ENCODE results near the gene SPTSSB. TPM values are rescaled to one million over a fixed set of nuclear protein-coding genes. Genes with fewer than 3 reads are reported as not detected.

Gene SPTSSB
- total RNA-seq, 4 donors from 2014 or later: under 0.01 to 1.5 (median 1.0) TPM; not detected in 1

DNA sequence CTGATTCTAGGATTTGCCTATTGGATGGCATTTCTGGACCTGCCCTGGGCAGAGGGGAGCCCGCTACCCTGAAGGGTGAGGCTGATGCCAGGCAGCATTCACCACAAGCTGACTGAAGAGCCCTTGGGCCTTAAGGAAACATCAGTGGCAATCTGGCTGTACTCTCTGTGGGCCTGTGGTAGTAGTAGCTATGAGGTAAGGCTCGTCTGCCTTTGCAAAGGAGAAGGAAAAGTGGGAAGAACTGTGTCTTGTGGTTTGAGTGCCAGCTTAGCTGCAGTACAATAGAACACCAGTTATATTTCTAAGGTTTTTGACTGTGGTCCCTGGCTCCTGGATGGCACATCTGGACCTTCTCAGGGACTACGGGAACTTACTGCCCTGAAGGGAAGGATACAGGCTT is 51.5 kb downstream of the SPTSSB start:
- H3K9me3 ChIP-seq: no peaks in the 10 kb centered on the region
- intact Hi-C loops (cut with DNase I; ENCODE audit: low total_unique reads): no loop called here

DNA sequence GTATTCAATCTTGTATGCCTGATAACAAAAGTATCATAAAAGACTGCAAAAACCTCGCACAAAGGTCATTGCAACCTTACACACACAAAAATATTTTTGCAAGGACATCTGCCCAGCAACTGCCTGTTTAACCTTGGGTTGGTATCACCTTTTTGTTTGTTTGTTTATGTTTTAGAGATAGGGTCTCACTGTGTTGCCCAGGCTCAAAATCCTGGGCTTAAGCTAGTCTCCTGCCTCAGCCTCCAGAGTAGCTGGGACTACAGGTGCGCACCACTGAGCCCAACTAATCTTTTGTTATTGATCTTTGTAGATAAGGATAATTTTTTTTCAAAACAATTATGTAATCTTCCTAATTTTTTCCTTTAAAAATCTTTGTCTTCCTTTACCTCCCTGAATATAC is 54.2 kb downstream of the SPTSSB start:
- no peak for DNase-seq
- no peaks in the 10 kb centered on the region for H3K36me3 ChIP-seq
- no peak overlapping the region for H3K4me3 ChIP-seq
- no peak overlapping the region for H3K27ac ChIP-seq
- no peaks in the 10 kb centered on the region for H3K9me3 ChIP-seq
- intact Hi-C loops (cut with DNase I; ENCODE audit: low total_unique reads): no loop called here
- H3K27me3 ChIP-seq: no peaks in the 10 kb centered on the region
- TF ChIP-seq POLR2A (IDR thresholded peaks at IDR 0.05): no peak
- TF ChIP-seq, protein P1, sequence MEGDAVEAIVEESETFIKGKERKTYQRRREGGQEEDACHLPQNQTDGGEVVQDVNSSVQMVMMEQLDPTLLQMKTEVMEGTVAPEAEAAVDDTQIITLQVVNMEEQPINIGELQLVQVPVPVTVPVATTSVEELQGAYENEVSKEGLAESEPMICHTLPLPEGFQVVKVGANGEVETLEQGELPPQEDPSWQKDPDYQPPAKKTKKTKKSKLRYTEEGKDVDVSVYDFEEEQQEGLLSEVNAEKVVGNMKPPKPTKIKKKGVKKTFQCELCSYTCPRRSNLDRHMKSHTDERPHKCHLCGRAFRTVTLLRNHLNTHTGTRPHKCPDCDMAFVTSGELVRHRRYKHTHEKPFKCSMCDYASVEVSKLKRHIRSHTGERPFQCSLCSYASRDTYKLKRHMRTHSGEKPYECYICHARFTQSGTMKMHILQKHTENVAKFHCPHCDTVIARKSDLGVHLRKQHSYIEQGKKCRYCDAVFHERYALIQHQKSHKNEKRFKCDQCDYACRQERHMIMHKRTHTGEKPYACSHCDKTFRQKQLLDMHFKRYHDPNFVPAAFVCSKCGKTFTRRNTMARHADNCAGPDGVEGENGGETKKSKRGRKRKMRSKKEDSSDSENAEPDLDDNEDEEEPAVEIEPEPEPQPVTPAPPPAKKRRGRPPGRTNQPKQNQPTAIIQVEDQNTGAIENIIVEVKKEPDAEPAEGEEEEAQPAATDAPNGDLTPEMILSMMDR (IDR thresholded peaks at IDR 0.05): no peak
- no peaks in the 10 kb centered on the region for H3K4me1 ChIP-seq

More for the DNA sequence above, 51.5 kb downstream of the SPTSSB start:
- no peaks in the 10 kb centered on the region for H3K36me3 ChIP-seq
- H3K4me3 ChIP-seq: no peak overlapping the region
- no peaks in the 10 kb centered on the region for H3K27me3 ChIP-seq
- no peaks in the 10 kb centered on the region for H3K4me1 ChIP-seq
- H3K27ac ChIP-seq: no peak overlapping the region
- no peak for DNase-seq
- TF ChIP-seq POLR2A (IDR thresholded peaks at IDR 0.05): no peak
- TF ChIP-seq, protein P1 (IDR thresholded peaks at IDR 0.05): no peak

DNA sequence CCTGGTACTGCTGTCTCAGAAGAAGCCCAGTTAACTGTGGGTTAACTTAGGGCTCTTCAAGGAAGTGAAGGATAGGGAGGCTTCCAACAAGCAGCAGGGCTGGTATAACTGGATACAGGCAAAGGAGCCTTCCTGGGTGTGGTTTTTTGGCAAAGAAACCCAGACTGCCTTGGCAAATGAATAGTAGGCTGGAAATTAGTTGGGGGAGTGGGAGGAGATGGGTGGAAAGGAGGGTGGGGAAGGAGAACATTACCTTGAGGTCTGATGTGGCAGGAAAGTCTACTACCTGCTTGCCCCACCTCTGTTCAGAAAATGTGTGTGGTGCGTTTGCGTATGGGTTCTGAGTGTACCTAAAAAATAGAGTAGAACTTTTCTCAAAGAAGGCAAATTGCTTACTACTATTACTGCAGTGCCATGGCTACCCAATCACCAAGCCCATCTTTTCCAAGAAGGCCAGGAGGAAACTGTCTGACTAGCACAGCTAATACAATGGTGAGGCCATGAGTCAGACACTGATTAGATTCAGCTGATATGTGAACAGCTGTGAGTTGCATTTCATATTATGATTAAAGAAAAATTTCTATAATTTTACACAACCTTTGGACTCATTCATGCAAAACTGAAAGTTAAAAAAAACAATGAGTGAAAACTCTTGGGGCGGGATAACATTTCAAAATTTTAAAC is 55.2 kb downstream of the SPTSSB start:
- H3K36me3 ChIP-seq: no peaks in the 10 kb centered on the region
- TF ChIP-seq POLR2A (IDR thresholded peaks at IDR 0.05): no peak
- TF ChIP-seq, protein P1 (IDR thresholded peaks at IDR 0.05): no peak
- no peak for DNase-seq
- no peak overlapping the region for H3K27ac ChIP-seq
- intact Hi-C loops (cut with DNase I; ENCODE audit: low total_unique reads): no loop called here
- no peaks in the 10 kb centered on the region for H3K27me3 ChIP-seq
- no peaks in the 10 kb centered on the region for H3K4me1 ChIP-seq
- H3K4me3 ChIP-seq: no peak overlapping the region
- no peaks in the 10 kb centered on the region for H3K9me3 ChIP-seq

DNA sequence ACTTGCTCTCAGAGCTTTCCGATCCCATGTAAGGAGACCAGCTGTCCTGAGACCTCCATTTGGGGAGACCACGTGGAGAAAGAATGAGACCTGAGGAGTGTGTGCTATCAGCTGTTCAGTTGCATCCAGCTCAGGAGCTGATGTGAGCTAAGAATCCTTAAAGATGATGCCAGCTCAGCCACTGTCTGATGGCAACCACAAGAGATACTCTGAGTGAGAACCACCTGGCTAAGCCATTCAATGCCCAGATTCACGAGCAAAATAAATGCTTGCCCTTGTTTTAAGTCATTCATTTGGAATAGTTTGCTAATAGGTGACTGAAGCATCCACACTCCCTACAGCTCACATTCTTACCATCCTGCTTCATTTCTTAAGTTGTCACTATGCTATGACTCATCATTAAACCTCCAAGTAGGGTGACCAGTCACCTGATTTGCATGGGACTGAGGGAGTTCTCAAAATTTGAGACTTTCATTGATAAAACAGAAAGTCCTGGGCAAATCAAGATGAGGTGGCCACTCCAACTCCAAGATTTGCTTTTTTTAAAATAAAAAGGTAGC is 56.4 kb downstream of the SPTSSB start:
- intact Hi-C loops (cut with DNase I; ENCODE audit: low total_unique reads): no loop called here
- H3K9me3 ChIP-seq: no peaks in the 10 kb centered on the region
- H3K4me3 ChIP-seq: no peak overlapping the region
- no peaks in the 10 kb centered on the region for H3K27me3 ChIP-seq
- TF ChIP-seq POLR2A (IDR thresholded peaks at IDR 0.05): no peak
- TF ChIP-seq, protein P1 (IDR thresholded peaks at IDR 0.05): no peak
- H3K4me1 ChIP-seq: no peaks in the 10 kb centered on the region
- H3K36me3 ChIP-seq: no peaks in the 10 kb centered on the region
- DNase-seq: no peak
- no peak overlapping the region for H3K27ac ChIP-seq

DNA sequence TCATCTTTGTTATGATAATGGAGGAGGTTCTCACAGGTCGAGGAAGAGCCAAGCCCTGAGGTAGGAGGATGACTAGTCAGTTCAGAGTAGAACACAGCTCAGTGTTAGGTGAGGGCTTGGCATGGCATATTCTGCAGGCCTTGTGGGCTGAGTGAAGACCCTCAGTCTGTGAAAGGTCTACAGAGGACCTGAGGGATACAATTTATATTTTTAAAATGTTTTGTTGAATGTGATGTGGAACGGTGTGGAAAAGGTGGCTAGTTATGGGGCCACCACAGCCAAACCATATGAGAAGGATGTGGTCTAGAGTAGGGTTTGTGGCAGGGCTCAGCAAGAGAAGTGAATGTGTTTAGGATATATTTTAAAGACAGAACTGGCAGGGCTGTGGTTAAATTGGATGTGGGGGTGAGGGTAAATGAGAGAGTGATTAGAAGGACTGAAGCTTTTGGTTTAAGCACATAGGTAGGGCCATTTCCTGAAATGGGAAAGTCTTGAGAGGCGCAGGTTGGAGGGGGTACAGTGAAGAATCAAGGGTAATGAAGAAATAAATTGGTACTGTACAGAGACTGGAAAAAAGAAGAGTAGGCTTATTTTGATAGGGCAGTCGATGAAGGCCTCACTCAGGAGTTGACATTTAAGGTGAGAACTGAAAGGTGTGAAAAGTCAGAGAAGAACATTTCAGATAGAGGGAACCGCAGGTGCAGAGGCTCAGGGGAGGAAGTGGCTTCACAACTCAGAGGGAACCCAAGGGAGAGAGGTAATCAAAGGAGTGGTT is 60.5 kb downstream of the SPTSSB start:
- no peak overlapping the region for H3K4me3 ChIP-seq
- no peak for TF ChIP-seq POLR2A (IDR thresholded peaks at IDR 0.05)
- TF ChIP-seq, protein P1 (IDR thresholded peaks at IDR 0.05): no peak
- H3K27me3 ChIP-seq: no peaks in the 10 kb centered on the region
- H3K36me3 ChIP-seq: no peaks in the 10 kb centered on the region
- no peaks in the 10 kb centered on the region for H3K9me3 ChIP-seq
- intact Hi-C loops (cut with DNase I; ENCODE audit: low total_unique reads): no loop called here
- H3K4me1 ChIP-seq: no peaks in the 10 kb centered on the region
- H3K27ac ChIP-seq: no peak overlapping the region
- DNase-seq: no peak
